SK-N-SH (cell line): ENCODE measurements around the gene EVI5. TPM values are rescaled to one million over a fixed set of nuclear protein-coding genes. Genes with fewer than 3 reads are reported as not detected.
"Not testable (repeated sequence)": the region's sequence is repeated elsewhere in the genome, so short reads cannot be mapped to it uniquely, and the experiment has no call there.

Experiments
- CTCF ChIA-PET: fragments of 300-600, 350-600 bp; formaldehyde crosslinking; extraction: SDS; loops from one replicate; lab custom pipeline; 2021; lab: Yijun Ruan, JAX
- POLR2A ChIA-PET: fragments of 350-600 bp; sonication (Branson Sonifier 250); formaldehyde crosslinking; extraction: SDS; loops from one replicate; lab custom pipeline; 2020; ENCODE audit warnings: antibody characterized with exemption, inconsistent platforms; lab: Yijun Ruan, JAX
- DNase-seq: peaks from one replicate; pipeline ENCODE4 v3.0.0; 2012
- H2AFZ ChIP-seq: fragments of 200-600 bp; sonication (generic); 2 replicates; pipeline ENCODE4 v1.8.1; 2016; ENCODE audit warnings: antibody characterized with exemption, mild to moderate bottlenecking, low read depth
- H3F3A ChIP-seq: fragments of 200-600 bp; sonication (generic); replicated peaks from 2 replicates; pipeline ENCODE3; 2016; ENCODE audit warnings: antibody characterized with exemption, mild to moderate bottlenecking; ENCODE audit not compliant: insufficient read depth
- H3K27ac ChIP-seq, 2 experiments: fragments of 200-500 bp in 1 of 2; fragments of 200-600 bp in 1 of 2; sonication (Bioruptor generic) in 1 of 2; sonication (generic), shearing (Covaris generic) in 1 of 2; 2 replicates each; pipeline versions ENCODE4 v1.5.1 to v1.6.1; 2014 to 2016; ENCODE audit warnings: low read depth in 2 of 2, inconsistent platforms in 1 of 2, low read length in 1 of 2, mild to moderate bottlenecking in 1 of 2, mixed read lengths in 1 of 2
- H3K27me3 ChIP-seq: fragments of 200-600 bp; sonication (generic), shearing (Covaris generic); 2 replicates; pipeline ENCODE4 v1.6.1; 2016; ENCODE audit warnings: mixed run types; ENCODE audit not compliant: insufficient read depth
- H3K36me3 ChIP-seq, 2 experiments: fragments of 200-500 bp in 1 of 2; fragments of 200-600 bp in 1 of 2; sonication (Bioruptor generic) in 1 of 2; sonication (generic) in 1 of 2; replicated peaks in 1 of 2; 2 replicates each; pipeline versions ENCODE3 to v1.5.1; 2014 to 2016; ENCODE audit warnings: low read length in 1 of 2, mild to moderate bottlenecking in 1 of 2; ENCODE audit not compliant: insufficient read depth in 2 of 2, control insufficient read depth in 1 of 2
- H3K4me1 ChIP-seq, 2 experiments: fragments of 200-500 bp in 1 of 2; fragments of 200-600 bp in 1 of 2; sonication (Bioruptor generic) in 1 of 2; sonication (generic), shearing (Covaris generic) in 1 of 2; 2 replicates each; pipeline versions ENCODE4 v1.5.1 to v1.6.1; 2014 to 2016; ENCODE audit warnings: low read depth in 1 of 2, low read length in 1 of 2, mixed run types in 1 of 2; ENCODE audit not compliant: insufficient read depth in 2 of 2, control insufficient read depth in 1 of 2
- H3K4me2 ChIP-seq: fragments of 200-600 bp; sonication (generic), shearing (Covaris generic); 2 replicates; pipeline ENCODE4 v1.6.1; 2017; ENCODE audit warnings: mixed run types
- H3K4me3 ChIP-seq, 2 experiments: fragments of 200-500 bp in 1 of 2; fragments of 200-600 bp in 1 of 2; sonication (Bioruptor generic) in 1 of 2; sonication (generic), shearing (Covaris generic) in 1 of 2; 2 replicates each; pipeline versions ENCODE4 v1.5.1 to v1.8.1; 2014 to 2016; ENCODE audit warnings: low read depth in 2 of 2, inconsistent platforms in 1 of 2, low read length in 1 of 2, mild to moderate bottlenecking in 1 of 2, mixed read lengths in 1 of 2, moderate library complexity in 1 of 2
- H3K79me2 ChIP-seq: fragments of 200-600 bp; sonication (generic); 2 replicates; pipeline ENCODE4 v1.8.1; 2017; ENCODE audit warnings: mild to moderate bottlenecking; ENCODE audit not compliant: insufficient read depth
- H3K9ac ChIP-seq: fragments of 200-600 bp; sonication (generic); 2 replicates; pipeline ENCODE4 v1.6.1; 2017; ENCODE audit warnings: mixed run types
- H3K9me2 ChIP-seq: fragments of 200-600 bp; sonication (generic); 2 replicates; pipeline ENCODE4 v1.6.1; 2017; ENCODE audit warnings: mixed run types
- H3K9me3 ChIP-seq: fragments of 200-600 bp; sonication (generic); 2 replicates; pipeline ENCODE4 v1.6.1; 2017; ENCODE audit warnings: mixed run types, mild to moderate bottlenecking, moderate library complexity
- H4K20me1 ChIP-seq: fragments of 200-600 bp; sonication (generic); 2 replicates; pipeline ENCODE4 v1.6.1; 2017; ENCODE audit warnings: mild to moderate bottlenecking, mixed run types; ENCODE audit not compliant: insufficient read depth
- CTCF ChIP-seq: fragments of 200-600 bp; sonication (generic); IDR thresholded peaks from 2 replicates; pipeline ENCODE4 v1.6.1; 2017; ENCODE audit warnings: antibody characterized with exemption, mild to moderate bottlenecking, moderate library complexity
- ELF1 ChIP-seq: IDR thresholded peaks from 2 replicates; pipeline ENCODE4 v1.4.0; 2012
- EZH2phosphoT487 ChIP-seq: fragments of 200-600 bp; sonication (generic); IDR thresholded peaks from 2 replicates; pipeline ENCODE4 v1.6.1; 2017; ENCODE audit warnings: low read depth, mixed run types, mild to moderate bottlenecking, antibody characterized with exemption, moderate library complexity, borderline replicate concordance
- MXI1 ChIP-seq: IDR thresholded peaks from 2 replicates; pipeline ENCODE4 v1.6.1; 2012; ENCODE audit warnings: mild to moderate bottlenecking, low read depth, low read length, improper control_type of control experiment
- PBX3 ChIP-seq: IDR thresholded peaks from 2 replicates; pipeline ENCODE4; 2012
- RAD21 ChIP-seq: IDR thresholded peaks from 2 replicates; pipeline ENCODE4 v1.6.1; 2012; ENCODE audit warnings: mild to moderate bottlenecking, low read length
- RCOR1 ChIP-seq: fragments of 150-350 bp; IDR thresholded peaks from 2 replicates; pipeline ENCODE4 v1.6.1; 2017; ENCODE audit warnings: antibody characterized with exemption, low read length
- REST ChIP-seq: IDR thresholded peaks from 2 replicates; pipeline ENCODE4 v1.6.1; 2012; ENCODE audit warnings: mild to moderate bottlenecking, low read depth, low read length, moderate library complexity
- SIN3A ChIP-seq: IDR thresholded peaks from 2 replicates; pipeline ENCODE4 v1.6.1; 2012; ENCODE audit warnings: low read depth, mild to moderate bottlenecking, low read length, moderate library complexity, borderline replicate concordance
- SMC3 ChIP-seq: IDR thresholded peaks from 2 replicates; pipeline ENCODE4 v1.6.1; 2012; ENCODE audit warnings: low read depth, low read length, improper control_type of control experiment
- USF1 ChIP-seq: IDR thresholded peaks from 2 replicates; pipeline ENCODE4 v1.4.0; 2012; ENCODE audit warnings: low read depth, borderline replicate concordance
- ZBTB33 ChIP-seq: IDR thresholded peaks from 2 replicates; pipeline ENCODE4 v1.4.0; 2012; ENCODE audit warnings: low read depth, borderline replicate concordance
- WGBS: methylation state at CpG from one replicate; pipeline ENCODE4 v1.1.6; 2017; ENCODE audit warnings: low lambda C conversion rate; 5-methylcytosine and 5-hydroxymethylcytosine counted together
- polyA plus RNA-seq, 3 experiments: library from polyadenylated mRNA; depleted of rRNA; stranded (reverse); fragments of >200 nt; gene quantifications; 2 replicates each; pipeline ENCODE4 v1.2.3, GENCODE V29; 2012

The EVI5 gene
- polyA plus RNA-seq, 1 of the 3 experiments (the other 2 are of a cell fraction): 5.7 TPM

- 95% methylated on average over 4 of the region's 4 CpGs for WGBS
- H3K36me3 ChIP-seq, H4K20me1 ChIP-seq, H3K9ac ChIP-seq, H3K4me1 ChIP-seq, H3K9me2 ChIP-seq, CTCF ChIA-PET, POLR2A ChIA-PET, H3K9me3 ChIP-seq, H3K27ac ChIP-seq, DNase-seq, H3F3A ChIP-seq, H3K79me2 ChIP-seq, H3K4me3 ChIP-seq, H3K4me2 ChIP-seq, H3K27me3 ChIP-seq, H2AFZ ChIP-seq: not testable (repeated sequence)
These were observed 252.5 kb downstream of the EVI5 start for GRCh38 chr1:92532371-92532770.

GRCh38 chr1:92531939-92532338 lies 253.0 kb downstream of the EVI5 start:
- H3K4me2 ChIP-seq, DNase-seq, H3K9ac ChIP-seq, H3K27ac ChIP-seq, POLR2A ChIA-PET, H3K4me3 ChIP-seq, H3K27me3 ChIP-seq, H2AFZ ChIP-seq, H3K36me3 ChIP-seq, H3K9me2 ChIP-seq, H3K79me2 ChIP-seq, H3K4me1 ChIP-seq, H4K20me1 ChIP-seq, H3F3A ChIP-seq, H3K9me3 ChIP-seq: not testable (repeated sequence)
- CTCF ChIA-PET: interaction anchor here (1.1 kb wide), 2 partner anchors 9 to 15 kb away, joined by 3 read pairs; no protein-coding TSS in a partner anchor
- WGBS: 96% methylated on average over 3 of the region's 3 CpGs

GRCh38 chr1:92527670-92528069 lies 257.2 kb downstream of the EVI5 start:
- Histone ChIP-seq H3K27me3 (no peaks in the 10 kb centered on the region), H3K4me1 (no peaks in the 10 kb centered on the region), H3K9me2 (no peaks in the 10 kb centered on the region), H3K9me3 (no peaks in the 10 kb centered on the region), H3K4me2 (no peak overlapping the region), H3K4me3 (no peak overlapping the region), H3K36me3 (no peaks in the 10 kb centered on the region), H3K9ac (no peak overlapping the region), H3F3A (no peaks in the 10 kb centered on the region), H3K79me2 (no peaks in the 10 kb centered on the region), H3K27ac (no peak overlapping the region), H4K20me1 (no peaks in the 10 kb centered on the region), H2AFZ (no peak overlapping the region)
- no peak for DNase-seq
- CTCF ChIA-PET: no interaction called here
- POLR2A ChIA-PET: no interaction called here
- 87% methylated on average over 2 of the region's 2 CpGs for WGBS
- TF ChIP-seq RAD21 (no peak), PBX3 (no peak), USF1 (no peak), REST (no peak), RCOR1 (no peak), SMC3 (no peak), ZBTB33 (no peak), CTCF (no peak), SIN3A (no peak), EZH2phosphoT487 (no peak), ELF1 (no peak), MXI1 (no peak)
